ENCODE results near the gene TNFRSF25. TPM values are rescaled to one million over a fixed set of nuclear protein-coding genes. Genes with fewer than 3 reads are reported as not detected.
"Not testable (repeated sequence)": the region's sequence is repeated elsewhere in the genome, so short reads cannot be mapped to it uniquely, and the experiment has no call there.

Gene TNFRSF25
- total RNA-seq, 4 donors from 2014 or later, result 1.0 to 4.2 (median 2.7) TPM

DNA sequence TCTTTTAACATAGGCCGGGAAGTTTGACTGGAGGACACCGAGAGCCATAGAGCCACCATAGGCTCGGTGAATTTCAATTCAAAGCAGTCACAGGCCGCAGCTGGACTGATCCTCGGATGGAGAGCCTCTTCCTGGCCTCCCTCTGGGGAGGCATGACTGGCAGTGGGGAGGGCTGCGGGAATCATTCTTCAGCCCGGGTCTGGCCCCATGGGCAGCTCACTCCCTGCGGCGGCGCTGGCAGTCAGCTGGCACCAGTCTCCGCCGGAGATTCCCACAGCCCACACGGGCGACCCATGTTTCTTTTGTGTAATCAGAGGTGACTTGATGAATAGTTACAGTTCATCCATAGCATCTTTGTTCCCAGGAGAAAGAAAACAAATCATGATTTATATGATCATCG, 30.8 kb downstream of the TNFRSF25 start:
- no peaks in the 10 kb centered on the region for H3K36me3 ChIP-seq
- H3K9me3 ChIP-seq, result no peaks in the 10 kb centered on the region
- ATAC-seq (no peak), DNase-seq (no peak)
- no peaks in the 10 kb centered on the region for H3K4me1 ChIP-seq
- in situ Hi-C loops (cut with MboI; ENCODE audit: low sequenced_read_pairs in 4 of 4), result no loop called here
- TF ChIP-seq, protein P1, sequence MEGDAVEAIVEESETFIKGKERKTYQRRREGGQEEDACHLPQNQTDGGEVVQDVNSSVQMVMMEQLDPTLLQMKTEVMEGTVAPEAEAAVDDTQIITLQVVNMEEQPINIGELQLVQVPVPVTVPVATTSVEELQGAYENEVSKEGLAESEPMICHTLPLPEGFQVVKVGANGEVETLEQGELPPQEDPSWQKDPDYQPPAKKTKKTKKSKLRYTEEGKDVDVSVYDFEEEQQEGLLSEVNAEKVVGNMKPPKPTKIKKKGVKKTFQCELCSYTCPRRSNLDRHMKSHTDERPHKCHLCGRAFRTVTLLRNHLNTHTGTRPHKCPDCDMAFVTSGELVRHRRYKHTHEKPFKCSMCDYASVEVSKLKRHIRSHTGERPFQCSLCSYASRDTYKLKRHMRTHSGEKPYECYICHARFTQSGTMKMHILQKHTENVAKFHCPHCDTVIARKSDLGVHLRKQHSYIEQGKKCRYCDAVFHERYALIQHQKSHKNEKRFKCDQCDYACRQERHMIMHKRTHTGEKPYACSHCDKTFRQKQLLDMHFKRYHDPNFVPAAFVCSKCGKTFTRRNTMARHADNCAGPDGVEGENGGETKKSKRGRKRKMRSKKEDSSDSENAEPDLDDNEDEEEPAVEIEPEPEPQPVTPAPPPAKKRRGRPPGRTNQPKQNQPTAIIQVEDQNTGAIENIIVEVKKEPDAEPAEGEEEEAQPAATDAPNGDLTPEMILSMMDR (IDR thresholded peaks at IDR 0.05 in 4 of 5, conservative IDR thresholded peaks at IDR 0.05 in 1 of 5), result no peak
- no peak for TF ChIP-seq POLR2A (IDR thresholded peaks at IDR 0.05)
- intact Hi-C loops (cut with DNase I; ENCODE audit: low total_unique reads), result no loop called here
- peaks cover 16 to 32% (median 31%) of the 10 kb centered on the region in 3 donors for H3K27me3 ChIP-seq
- H3K27ac ChIP-seq, result no peak overlapping the region
- no peak overlapping the region for H3K4me3 ChIP-seq

GRCh38 chr1:6434186-6434585, 31.8 kb downstream of the TNFRSF25 start:
- ATAC-seq (no peak), DNase-seq (no peak)
- intact Hi-C loops (cut with DNase I; ENCODE audit: low total_unique reads), result no loop called here
- no peak for TF ChIP-seq POLR2A (IDR thresholded peaks at IDR 0.05)
- TF ChIP-seq, protein P1 (IDR thresholded peaks at IDR 0.05 in 4 of 5, conservative IDR thresholded peaks at IDR 0.05 in 1 of 5), result no peak
- H3K9me3 ChIP-seq, result no peaks in the 10 kb centered on the region
- in situ Hi-C loops (cut with MboI; ENCODE audit: low sequenced_read_pairs in 4 of 4), result no loop called here
- no peak overlapping the region for H3K27ac ChIP-seq
- peaks cover 13 to 31% (median 24%) of the 10 kb centered on the region in 3 donors for H3K27me3 ChIP-seq
- H3K4me3 ChIP-seq, result no peak overlapping the region
- no peaks in the 10 kb centered on the region for H3K36me3 ChIP-seq
- no peaks in the 10 kb centered on the region for H3K4me1 ChIP-seq

DNA sequence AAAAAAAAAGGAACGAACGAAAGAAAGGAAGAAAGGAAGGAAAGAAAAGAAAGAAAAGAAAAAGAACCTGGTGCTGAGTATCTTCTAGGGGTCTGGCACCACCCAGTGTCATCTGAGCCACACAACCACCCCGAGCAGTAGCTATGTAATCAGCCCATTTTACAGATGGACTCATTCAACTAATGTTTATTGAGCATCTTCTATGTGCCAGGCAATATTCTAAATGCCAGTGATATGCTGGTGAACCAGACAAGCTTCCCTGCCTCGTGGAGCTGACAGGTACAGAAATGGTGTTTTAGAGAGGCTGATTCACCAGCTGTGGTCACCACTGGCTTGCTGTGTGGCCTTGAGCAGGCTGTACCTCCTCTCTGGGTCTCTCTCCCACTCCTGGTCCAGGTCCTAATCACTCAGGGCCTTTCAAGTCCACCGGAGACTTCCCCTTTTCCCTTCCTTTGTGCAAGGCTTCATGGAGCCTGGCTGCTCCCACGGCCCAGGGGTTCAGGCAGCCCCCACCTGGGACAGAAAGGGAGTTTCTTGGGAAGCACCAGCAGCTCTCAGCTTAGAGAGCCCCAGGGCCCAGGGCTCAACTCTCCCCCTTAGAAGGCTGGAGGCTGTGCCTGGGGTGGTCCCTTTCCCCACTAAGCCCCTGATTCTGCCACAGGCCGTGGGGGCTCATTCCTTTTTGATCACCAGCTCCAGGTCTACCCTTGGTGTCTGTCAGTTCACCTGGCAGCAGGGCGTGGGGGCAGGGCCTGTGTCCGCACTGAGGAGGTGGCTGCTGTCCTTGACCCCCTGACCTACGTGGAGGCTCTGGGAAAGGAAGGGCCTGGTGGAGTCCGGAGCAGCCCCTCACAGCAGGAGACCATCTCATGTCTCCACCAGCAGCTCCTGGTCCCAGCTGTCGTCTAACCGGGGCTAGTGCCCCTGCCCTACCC, 34.1 kb downstream of the TNFRSF25 start:
- in situ Hi-C loops (cut with MboI; ENCODE audit: low sequenced_read_pairs in 4 of 4); H3K9me3 ChIP-seq; ATAC-seq; intact Hi-C loops (cut with DNase I; ENCODE audit: low total_unique reads); H3K4me3 ChIP-seq; H3K27ac ChIP-seq; H3K4me1 ChIP-seq; DNase-seq; H3K36me3 ChIP-seq: not testable (repeated sequence)
- H3K27me3 ChIP-seq, result peaks cover 17 to 33% (median 26%) of the 10 kb centered on the region in 3 donors

- H3K9me3 ChIP-seq; H3K4me3 ChIP-seq; intact Hi-C loops (cut with DNase I; ENCODE audit: low total_unique reads); ATAC-seq; H3K4me1 ChIP-seq; H3K36me3 ChIP-seq; DNase-seq; H3K27ac ChIP-seq; in situ Hi-C loops (cut with MboI; ENCODE audit: low sequenced_read_pairs in 4 of 4): not testable (repeated sequence)
- peaks cover 37 to 54% (median 45%) of the 10 kb centered on the region in 3 donors for H3K27me3 ChIP-seq
These were observed 36.1 kb downstream of the TNFRSF25 start for GRCh38 chr1:6429660-6430411.

- H3K36me3 ChIP-seq; H3K27ac ChIP-seq; in situ Hi-C loops (cut with MboI; ENCODE audit: low sequenced_read_pairs in 4 of 4); intact Hi-C loops (cut with DNase I; ENCODE audit: low total_unique reads); H3K9me3 ChIP-seq; H3K4me3 ChIP-seq; ATAC-seq; H3K4me1 ChIP-seq; DNase-seq: not testable (repeated sequence)
- H3K27me3 ChIP-seq, result peaks cover 48 to 66% (median 56%) of the 10 kb centered on the region in 3 donors
These were observed 37.5 kb downstream of the TNFRSF25 start for GRCh38 chr1:6428453-6428852.

Data from gastrocnemius medialis (tissue), 4 donors.